WTC11 (cell line): Measurements from ENCODE around the gene CISH. TPM values are rescaled to one million over a fixed set of nuclear protein-coding genes. Genes with fewer than 3 reads are reported as not detected.
A peak's percentile ranks its signal among the peaks of the same experiment; 100 is the strongest.

Experiments used
- ATAC-seq: fragments of 200-7000 bp; cut with Tn5 transposase; 2 replicates; pipeline ENCODE4 v1.10.0; 2021; ENCODE audit warnings: mild to moderate bottlenecking, moderate library complexity
- CTCF ChIA-PET: fragments of 300-600 bp; sonication (Branson Sonifier 250); formaldehyde crosslinking; loops from one replicate; lab custom pipeline; 2021; ENCODE audit warnings: antibody characterized with exemption; lab: Charles Lee
- POLR2A ChIA-PET: fragments of 350-600 bp; sonication (Branson Sonifier 250); formaldehyde crosslinking; loops from one replicate; lab custom pipeline; 2021; ENCODE audit warnings: antibody characterized with exemption; lab: Charles Lee
- DNase-seq: peaks from one replicate; pipeline ENCODE4 v3.0.0; 2021; ENCODE audit warnings: low spot score
- H3K27ac Mint-ChIP-seq: 2 replicates; pipeline ENCODE4 v1.8.0; 2021; ENCODE audit warnings: mixed read lengths
- H3K27me3 Mint-ChIP-seq: 2 replicates; pipeline ENCODE4 v1.8.0; 2021; ENCODE audit warnings: low read depth, mild to moderate bottlenecking, moderate library complexity, mixed read lengths
- H3K36me3 Mint-ChIP-seq: 2 replicates; pipeline ENCODE4 v1.8.0; 2021; ENCODE audit warnings: mixed read lengths
- H3K4me1 Mint-ChIP-seq: 2 replicates; pipeline ENCODE4 v1.8.0; 2022; ENCODE audit warnings: mixed read lengths
- H3K4me3 Mint-ChIP-seq: 2 replicates; pipeline ENCODE4 v1.8.0; 2021; ENCODE audit warnings: mild to moderate bottlenecking, moderate library complexity, mixed read lengths
- H3K9me3 Mint-ChIP-seq: 2 replicates; pipeline ENCODE4 v1.8.0; 2021; ENCODE audit warnings: mixed read lengths
- AFF4 ChIP-seq: sonication (generic); formaldehyde crosslinking; IDR thresholded peaks from 2 replicates; pipeline ENCODE4 v1.8.1; 2023; ENCODE audit warnings: mild to moderate bottlenecking, missing genetic modification reagents, borderline replicate concordance
- CTCF ChIP-seq: fragments of 200-600 bp; IDR thresholded peaks from 2 replicates; pipeline ENCODE4 v1.8.0; 2022; ENCODE audit warnings: antibody characterized with exemption
- EMX1 ChIP-seq: fragments of 250-450 bp; sonication (Bioruptor Pico); IDR thresholded peaks from 2 replicates; pipeline ENCODE4 v1.8.0; 2021; ENCODE audit warnings: mild to moderate bottlenecking
- FOXK1 ChIP-seq: sonication (generic); formaldehyde crosslinking; IDR thresholded peaks from 2 replicates; pipeline ENCODE4 v1.8.0; 2022; ENCODE audit warnings: mild to moderate bottlenecking, moderate library complexity, missing genetic modification reagents
- FOXP1 ChIP-seq: sonication (generic); formaldehyde crosslinking; IDR thresholded peaks from 2 replicates; pipeline ENCODE4 v1.8.0; 2022; ENCODE audit warnings: missing genetic modification reagents, mild to moderate bottlenecking, moderate library complexity, borderline replicate concordance
- GRHL2 ChIP-seq: fragments of 250-450 bp; sonication (Bioruptor Pico); IDR thresholded peaks from 2 replicates; pipeline ENCODE4 v1.8.0; 2022; ENCODE audit warnings: mild to moderate bottlenecking, moderate library complexity; ENCODE audit not compliant: insufficient replicate concordance, severe bottlenecking
- JUN ChIP-seq: sonication (generic); formaldehyde crosslinking; IDR thresholded peaks from 2 replicates; pipeline ENCODE4 v1.8.0; 2023; ENCODE audit warnings: mild to moderate bottlenecking, missing genetic modification reagents
- KAT7 ChIP-seq: sonication (generic); formaldehyde crosslinking; IDR thresholded peaks from 2 replicates; pipeline ENCODE4 v1.8.1; 2023; ENCODE audit warnings: missing genetic modification reagents, mild to moderate bottlenecking, borderline replicate concordance
- MXD4 ChIP-seq: fragments of 250-450 bp; sonication (Bioruptor Pico); IDR thresholded peaks from 2 replicates; pipeline ENCODE4 v1.8.0; 2021; ENCODE audit warnings: mild to moderate bottlenecking, moderate library complexity, borderline replicate concordance
- NR1H2 ChIP-seq: sonication (generic); formaldehyde crosslinking; IDR thresholded peaks from 2 replicates; pipeline ENCODE4 v1.9.0; 2021; ENCODE audit warnings: mild to moderate bottlenecking, moderate library complexity, missing genetic modification reagents
- PREB ChIP-seq: sonication (generic); formaldehyde crosslinking; IDR thresholded peaks from 2 replicates; pipeline ENCODE4 v1.8.1; 2022; ENCODE audit warnings: mild to moderate bottlenecking, missing genetic modification reagents, moderate library complexity, borderline replicate concordance
- TP53 ChIP-seq: sonication (generic); formaldehyde crosslinking; IDR thresholded peaks from 2 replicates; pipeline ENCODE4 v1.8.1; 2023; ENCODE audit warnings: mild to moderate bottlenecking, missing genetic modification reagents
- ZNF219 ChIP-seq: sonication (generic); formaldehyde crosslinking; IDR thresholded peaks from 2 replicates; pipeline ENCODE4 v1.8.0; 2023; ENCODE audit warnings: missing genetic modification reagents, mild to moderate bottlenecking, borderline replicate concordance
- ZNF281 ChIP-seq: sonication (generic); formaldehyde crosslinking; IDR thresholded peaks from 2 replicates; pipeline ENCODE4 v1.8.0; 2023; ENCODE audit warnings: mild to moderate bottlenecking, missing genetic modification reagents
- ZNF317 ChIP-seq: sonication (generic); formaldehyde crosslinking; IDR thresholded peaks from 2 replicates; pipeline ENCODE4 v1.8.1; 2023; ENCODE audit warnings: low read depth, mild to moderate bottlenecking, moderate library complexity, missing genetic modification reagents, borderline replicate concordance
- ZNF416 ChIP-seq: fragments of 250-450 bp; sonication (Bioruptor Pico); IDR thresholded peaks from 2 replicates; pipeline ENCODE4 v1.9.0; 2021; ENCODE audit warnings: mild to moderate bottlenecking, inconsistent platforms
- ZNF512 ChIP-seq: sonication (generic); formaldehyde crosslinking; IDR thresholded peaks from 2 replicates; pipeline ENCODE4 v1.8.1; 2022; ENCODE audit warnings: missing genetic modification reagents, borderline replicate concordance
- ZSCAN18 ChIP-seq: fragments of 250-450 bp; sonication (Bioruptor Pico); IDR thresholded peaks from 2 replicates; pipeline ENCODE4 v2.1.2; 2022; ENCODE audit warnings: mild to moderate bottlenecking, moderate library complexity
- total RNA-seq: library from RNA; stranded (reverse); gene quantifications from 3 replicates; pipeline ENCODE4 v1.2.3, GENCODE V29; 2021

Gene CISH
- total RNA-seq, 1 experiment from 2014 or later: 2.4 TPM

- TF ChIP-seq PREB (CRISPR knock-in tag) (no peak), AFF4 (CRISPR knock-in tag) (no peak), MXD4 (no peak), ZNF281 (CRISPR knock-in tag) (no peak), EMX1 (no peak)
Observed at GRCh38 chr3:50572801-50573371, 38.7 kb downstream of the CISH start (continued).

GRCh38 chr3:50572158-50572557 is 39.4 kb downstream of the CISH start:
- TF ChIP-seq CTCF (peak; percentile 67), TP53 (CRISPR knock-in tag) (no peak)
- POLR2A ChIA-PET: no interaction called here
- ATAC-seq: peak; percentile 22

GRCh38 chr3:50571486-50571885 is 40.1 kb downstream of the CISH start:
- DNase-seq (no peak), ATAC-seq (no peak)
- CTCF ChIA-PET: interaction anchor here (1.1 to 5.5 kb wide), 7 partner anchors 16 to 224 kb away, joined by 3 to 98 read pairs (median 5); partner anchors contain the start of gene CISH
- Mint-ChIP-seq H3K27me3 (peaks cover 7% of the 10 kb centered on the region), H3K4me1 (peaks cover 15% of the 10 kb centered on the region), H3K9me3 (no peaks in the 10 kb centered on the region), H3K27ac (no peak overlapping the region), H3K4me3 (no peak overlapping the region), H3K36me3 (no peaks in the 10 kb centered on the region)
- POLR2A ChIA-PET: interaction anchor here (0.6 kb wide), 1 partner anchor 234 kb away, joined by 3 read pairs; no protein-coding TSS in a partner anchor
- TF ChIP-seq GRHL2 (CRISPR knock-in tag) (no peak), FOXP1 (CRISPR knock-in tag) (no peak), KAT7 (CRISPR knock-in tag) (no peak), ZSCAN18 (CRISPR knock-in tag) (no peak), ZNF512 (CRISPR knock-in tag) (no peak), ZNF219 (no peak), ZNF416 (CRISPR knock-in tag) (no peak), PREB (CRISPR knock-in tag) (no peak), JUN (no peak), NR1H2 (CRISPR knock-in tag) (no peak), FOXK1 (no peak), ZNF317 (no peak)

More at GRCh38 chr3:50572158-50572557, 39.4 kb downstream of the CISH start:
- H3K4me1 Mint-ChIP-seq: peaks cover 11% of the 10 kb centered on the region
- H3K4me3 Mint-ChIP-seq: no peak overlapping the region
- CTCF ChIA-PET: interaction anchor here (0.9 to 5.5 kb wide), 10 partner anchors 9 to 225 kb away, joined by 3 to 98 read pairs (median 5); partner anchors contain the start of gene CISH
- DNase-seq: peak; percentile 76
- no peaks in the 10 kb centered on the region for H3K36me3 Mint-ChIP-seq
- no peak overlapping the region for H3K27ac Mint-ChIP-seq
- H3K27me3 Mint-ChIP-seq: peaks cover under 1% of the 10 kb centered on the region; the same call in 1 of the 2 replicates
- H3K9me3 Mint-ChIP-seq: no peaks in the 10 kb centered on the region
